NCI-H1417 (cell line): ENCODE measurements around the gene ATXN7.

Experiments
- DNase-seq, 3 experiments: peaks; one replicate each; lab custom pipeline; 2025; lab: John Stamatoyannopoulos, UW

Gene ATXN7

GRCh38 chr3:63963496-63963895, 99.8 kb downstream of the ATXN7 start:
- peak in 1 of 3 experiments; percentile 1 for DNase-seq

DNA sequence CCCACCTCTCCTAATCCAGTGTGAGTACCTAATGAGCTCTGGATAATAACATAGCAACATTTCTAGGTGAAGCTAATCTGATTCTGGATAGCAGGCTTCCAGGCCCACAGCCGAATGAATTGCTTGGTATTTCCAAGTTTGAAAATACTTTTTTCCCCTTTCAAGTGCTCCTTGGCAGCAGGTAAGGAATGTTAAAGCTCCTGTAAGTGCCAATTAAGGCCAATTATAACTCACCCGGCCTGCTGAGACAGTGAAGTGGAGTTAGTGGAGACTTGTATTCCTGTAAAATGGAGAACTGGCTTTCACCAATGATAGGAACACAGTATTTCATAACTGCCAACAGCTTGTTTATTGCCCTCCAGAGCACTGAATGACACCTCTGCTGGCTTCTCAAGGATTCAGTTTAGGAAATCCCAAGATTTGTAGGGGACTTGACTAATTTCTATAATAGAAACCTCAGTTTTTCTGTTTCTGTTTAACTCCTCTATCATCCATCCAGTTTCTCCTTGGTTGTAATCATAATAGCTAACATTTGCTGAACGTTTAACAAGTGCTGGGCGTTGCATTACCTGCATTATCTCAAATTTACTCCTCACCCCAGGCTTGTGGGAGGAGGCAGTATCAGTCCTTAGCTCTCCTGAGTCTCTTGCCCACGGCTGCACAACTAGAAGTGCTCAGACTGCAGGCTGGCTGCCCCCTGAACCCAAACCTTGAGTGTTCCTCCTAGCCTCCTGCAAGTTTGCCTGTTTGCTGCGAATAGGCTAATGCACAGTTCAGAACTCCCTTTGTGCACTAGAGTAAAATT, 101.2 kb downstream of the ATXN7 start:
- peak; percentile 19 to 63 (median 41) for DNase-seq

DNA sequence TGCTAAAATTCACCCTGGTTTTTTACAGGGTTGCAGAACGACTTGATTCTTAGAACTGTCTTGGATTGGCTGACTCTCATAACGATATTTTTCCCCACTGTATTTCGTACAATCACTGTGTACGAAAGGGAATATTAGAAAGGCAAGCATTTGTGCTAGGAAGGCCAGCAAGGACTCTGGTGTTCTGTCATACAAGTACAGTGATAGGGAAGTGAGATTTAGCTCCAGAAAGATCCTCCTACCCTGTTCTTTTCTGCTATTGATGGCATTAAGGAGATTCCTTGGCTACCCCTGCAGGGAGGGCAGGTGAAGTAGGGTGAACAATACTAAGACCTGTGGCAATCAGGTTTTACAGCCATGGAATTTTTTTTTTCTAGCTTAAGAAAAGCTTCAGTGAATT, 102.3 kb downstream of the ATXN7 start:
- no peak for DNase-seq

- DNase-seq, result no peak
These were observed 103.2 kb downstream of the ATXN7 start for GRCh38 chr3:63966871-63967270.

- DNase-seq, result peak in 1 of 3 experiments; percentile 5
These were observed 104.3 kb downstream of the ATXN7 start for GRCh38 chr3:63967675-63968611.

DNA sequence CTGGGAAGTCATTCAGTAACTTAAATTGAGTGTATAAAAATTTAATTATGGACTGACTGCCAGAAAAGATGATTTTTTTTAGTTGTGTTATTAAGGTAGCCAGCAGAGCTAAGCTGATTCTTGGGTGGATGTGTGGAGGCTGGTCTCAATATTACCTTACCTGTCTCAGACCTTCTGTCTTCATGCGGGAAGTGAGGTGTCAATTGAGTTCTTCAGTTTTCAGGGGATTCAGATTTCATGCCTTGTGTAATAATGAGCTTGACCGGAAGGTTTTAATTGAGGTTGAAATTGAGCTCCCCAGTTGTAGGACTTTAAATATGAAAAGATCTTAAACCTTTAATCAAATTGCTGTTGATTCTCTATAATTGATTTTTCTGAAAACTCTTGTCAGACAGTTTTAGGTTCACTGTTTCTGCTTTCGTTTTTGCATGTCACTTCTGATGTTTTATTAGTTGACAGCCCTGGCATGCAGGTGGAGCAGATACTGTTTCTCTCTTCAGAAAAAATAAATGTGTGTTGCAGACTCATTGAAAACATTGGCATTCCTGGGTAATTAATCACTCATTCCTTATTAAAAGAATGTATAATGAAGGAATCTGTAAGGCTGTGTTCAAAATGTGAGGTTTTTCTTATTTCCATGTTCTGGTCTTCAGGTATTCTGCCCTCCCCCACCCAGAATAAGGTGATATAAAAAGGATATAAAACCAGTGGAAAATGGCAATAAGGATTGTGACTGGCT, 105.1 kb downstream of the ATXN7 start:
- DNase-seq, result no peak

DNA sequence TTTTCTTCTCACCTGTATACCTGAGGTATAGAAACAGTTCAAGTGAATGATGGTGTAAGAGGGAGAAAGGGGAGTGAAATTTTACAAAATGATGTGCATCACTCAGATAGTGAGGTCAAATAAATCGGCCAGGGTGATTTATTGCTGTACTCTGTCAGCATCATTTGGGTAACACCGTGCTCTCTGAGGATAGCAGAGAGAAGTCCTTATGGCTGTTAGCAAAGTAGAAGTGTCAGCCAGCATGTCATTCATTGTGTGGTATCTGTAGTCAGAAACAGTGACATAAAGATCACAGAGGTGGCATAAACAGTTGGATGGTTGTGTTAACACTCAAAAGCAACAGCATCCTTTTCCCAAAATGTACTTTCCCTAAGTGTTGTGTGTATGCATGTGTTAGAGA, 106.2 kb downstream of the ATXN7 start:
- peak in 1 of 3 experiments; percentile 3 for DNase-seq

GRCh38 chr3:63970631-63971475, 107.2 kb downstream of the ATXN7 start:
- peak in 1 of 3 experiments; percentile 1 for DNase-seq

DNA sequence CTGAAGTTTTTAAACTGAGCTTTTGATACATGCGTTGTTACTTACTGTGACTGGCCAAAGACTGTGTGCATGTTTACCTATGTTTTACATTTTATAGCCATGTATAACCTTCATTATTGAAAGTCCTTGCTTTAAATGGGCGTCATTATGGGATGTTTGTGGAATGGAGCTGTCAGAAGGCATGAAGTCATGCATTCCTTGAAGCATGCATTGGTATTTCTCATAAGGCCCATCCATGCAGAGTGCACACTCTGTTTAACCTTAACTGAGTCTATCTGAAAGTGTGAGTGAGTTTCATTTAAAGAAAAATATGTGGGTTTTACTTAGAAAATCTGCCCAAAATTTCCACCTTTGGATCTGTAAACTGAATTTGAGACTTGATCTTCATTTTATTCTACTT, 108.5 kb downstream of the ATXN7 start:
- DNase-seq, result no peak

- DNase-seq, result no peak
These were observed 109.3 kb downstream of the ATXN7 start for GRCh38 chr3:63972987-63973386.

DNA sequence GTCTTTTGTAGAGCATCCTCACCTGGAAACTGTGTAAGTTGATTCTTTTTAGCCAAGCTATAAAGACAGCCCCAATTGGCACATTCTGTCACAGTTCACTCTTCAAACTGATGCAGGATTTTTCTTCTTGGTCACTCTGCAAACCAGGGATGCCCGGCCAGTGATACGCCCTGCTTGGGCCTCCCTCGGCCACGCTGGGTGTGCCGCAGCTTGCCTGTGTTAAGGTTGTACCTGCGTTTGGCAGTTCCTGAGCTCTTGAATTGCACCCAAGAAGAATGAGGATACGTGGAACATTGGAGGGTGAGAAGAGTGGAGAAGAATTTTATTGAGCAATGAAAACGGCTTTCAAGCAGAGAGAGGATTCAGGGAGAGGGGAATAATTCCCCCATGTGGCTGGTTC, 109.7 kb downstream of the ATXN7 start:
- no peak for DNase-seq

- no peak for DNase-seq
These were observed 110.8 kb downstream of the ATXN7 start for GRCh38 chr3:63974451-63974850.

- peak in 1 of 3 experiments; percentile 9 for DNase-seq
These were observed 112.1 kb downstream of the ATXN7 start for GRCh38 chr3:63975723-63976122.

GRCh38 chr3:63976161-63976871, 112.6 kb downstream of the ATXN7 start:
- DNase-seq, result no peak

- DNase-seq, result no peak
These were observed 113.2 kb downstream of the ATXN7 start for GRCh38 chr3:63976872-63977200.

DNA sequence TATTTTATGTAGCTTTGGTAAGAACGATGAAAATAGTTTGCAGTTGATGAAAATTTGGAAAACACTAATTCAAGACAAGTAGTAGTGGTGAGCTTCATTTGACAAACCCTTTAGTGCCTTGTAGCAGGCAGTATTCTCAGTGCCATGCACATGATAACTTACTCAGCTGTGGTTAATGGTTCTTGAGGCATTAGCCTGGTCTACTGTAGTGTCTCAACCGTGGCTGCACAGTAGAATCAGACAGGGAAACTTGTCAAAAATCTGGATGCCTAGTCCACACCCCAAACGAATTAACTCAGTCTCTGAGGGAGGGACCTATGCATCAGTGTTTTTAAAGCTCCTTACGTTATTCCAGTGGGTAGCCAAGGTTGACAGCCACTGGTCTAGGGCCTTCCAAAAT, 114.2 kb downstream of the ATXN7 start:
- DNase-seq, result no peak

GRCh38 chr3:63979093-63979885, 115.6 kb downstream of the ATXN7 start:
- no peak for DNase-seq

- DNase-seq, result no peak
These were observed 116.4 kb downstream of the ATXN7 start for GRCh38 chr3:63980019-63980418.

DNA sequence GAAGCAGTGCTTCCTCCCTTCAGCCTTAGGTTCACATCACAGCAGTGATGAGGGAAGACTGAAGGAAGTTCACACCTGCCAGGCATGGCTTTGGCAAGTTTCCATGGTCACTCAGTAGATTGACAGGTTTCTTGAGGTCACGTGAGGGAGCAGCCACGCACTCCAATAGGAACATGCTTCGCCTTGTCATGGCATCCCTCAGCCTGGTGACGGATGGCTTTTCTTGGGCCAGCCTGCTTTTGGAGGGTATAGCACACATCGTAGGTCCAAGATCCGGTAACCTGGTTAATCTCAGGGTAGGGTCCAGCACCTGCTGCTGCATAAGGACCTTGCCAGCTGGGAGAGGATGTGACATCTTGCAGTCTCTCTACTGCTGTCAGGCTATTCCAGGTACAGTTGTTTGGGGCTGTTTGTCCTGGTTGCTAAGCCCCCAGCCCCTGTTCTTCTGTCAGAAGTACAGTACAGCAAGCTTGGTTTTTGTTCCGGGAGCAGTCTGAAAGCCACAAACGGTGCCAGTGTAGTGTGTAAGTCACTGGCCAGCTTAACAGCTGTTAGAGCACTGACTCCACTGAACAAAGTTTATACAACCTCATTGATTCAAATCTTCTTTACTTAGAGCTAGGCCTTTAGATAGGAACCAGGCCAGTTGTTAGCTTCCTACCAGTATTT, 117.3 kb downstream of the ATXN7 start:
- DNase-seq, result peak in 1 of 3 experiments; percentile 10
